ENCODE measurements around the gene SPRR2A.
"Not testable (repeated sequence)": the region's sequence is repeated elsewhere in the genome, so short reads cannot be mapped to it uniquely, and the experiment has no call there.

Gene SPRR2A

GRCh38 chr1:153024413-153024812 is 32.9 kb downstream of the SPRR2A start:
- DNase-seq (ENCODE audit: low read depth) = no peak

GRCh38 chr1:153023109-153023508 is 34.2 kb downstream of the SPRR2A start:
- no peak for DNase-seq (ENCODE audit: low read depth)

- not testable (repeated sequence) for DNase-seq (ENCODE audit: low read depth)
Measured at GRCh38 chr1:153022340-153022739, 35.0 kb downstream of the SPRR2A start.

- not testable (repeated sequence) for DNase-seq (ENCODE audit: low read depth)
Measured at GRCh38 chr1:153021829-153022228, 35.5 kb downstream of the SPRR2A start.

- DNase-seq (ENCODE audit: low read depth) = not testable (repeated sequence)
Measured at GRCh38 chr1:153011235-153011758, 46.0 kb downstream of the SPRR2A start.

All from amniotic epithelial cell (primary cell).